HCT116 (cell line): Measurements from ENCODE around the gene AK2. TPM values are rescaled to one million over a fixed set of nuclear protein-coding genes. Genes with fewer than 3 reads are reported as not detected.
"Not testable (repeated sequence)": the region's sequence is repeated elsewhere in the genome, so short reads cannot be mapped to it uniquely, and the experiment has no call there.

ENCODE experiments used
- ATAC-seq: fragments of 200-7000 bp; cut with Tn5 transposase; 2 replicates; pipeline ENCODE4 v1.9.1; 2020; ENCODE audit warnings: mild to moderate bottlenecking, moderate library complexity
- BruUV-seq: library from RNA; stranded (reverse); fragments of 400-500 nt; replicated peaks from 2 replicates; lab custom pipeline; 2021; lab: Mats Ljungman, UMichigan
- CTCF ChIA-PET: fragments of 300-600 bp; sonication (Branson Sonifier 250); formaldehyde crosslinking; loops from one replicate; lab custom pipeline; 2021; ENCODE audit warnings: antibody characterized with exemption; lab: Charles Lee
- POLR2A ChIA-PET: fragments of 300-600, 350-600 bp; sonication (Branson Sonifier 250); formaldehyde crosslinking; loops from one replicate; lab custom pipeline; 2021; ENCODE audit warnings: antibody characterized with exemption; lab: Charles Lee
- RAD21 ChIA-PET, 2 experiments: fragments of 300-600 bp; sonication (Branson Sonifier 250); formaldehyde crosslinking; loops; one replicate each; lab custom pipeline; 2023; ENCODE audit warnings: low total read pairs in 2 of 2; ENCODE audit not compliant: uncharacterized antibody in 2 of 2, unreplicated experiment in 2 of 2, low non-redundant PET in 1 of 2; lab: Charles Lee
- DNase-seq: peaks from one replicate; pipeline ENCODE4 v3.0.0-alpha.2; 2010; ENCODE audit warnings: low read depth, low spot score
- H2AFZ ChIP-seq: fragments of 200-600 bp; shearing (Covaris generic), sonication (generic); 2 replicates; pipeline ENCODE4 v1.6.1; 2017; ENCODE audit warnings: low read depth, mixed run types, mixed read lengths, antibody characterized with exemption, low read length; ENCODE audit not compliant: poor library complexity, severe bottlenecking
- H3K27ac ChIP-seq: 2 replicates; pipeline ENCODE4 v1.5.1; 2012; ENCODE audit warnings: low read depth, low read length
- H3K27me3 ChIP-seq: fragments of 200-600 bp; sonication (generic); 2 replicates; pipeline ENCODE4 v1.6.1; 2016; ENCODE audit warnings: mixed run types, low read length, mixed read lengths; ENCODE audit not compliant: insufficient read depth
- H3K36me3 ChIP-seq, 2 experiments: fragments of 200-500 bp in 1 of 2; fragments of 200-600 bp in 1 of 2; sonication (Bioruptor generic) in 1 of 2; sonication (generic) in 1 of 2; 2 replicates each; pipeline versions ENCODE4 v1.5.1 to v1.6.1; 2014 to 2016; ENCODE audit warnings: low read length in 2 of 2, inconsistent platforms in 1 of 2, mixed read lengths in 1 of 2, mixed run types in 1 of 2; ENCODE audit not compliant: insufficient read depth in 2 of 2, control insufficient read depth in 1 of 2
- H3K4me1 ChIP-seq, 2 experiments: fragments of 200-600 bp in 1 of 2; sonication (generic) in 1 of 2; 2 replicates each; pipeline versions ENCODE4 v1.5.1 to v1.6.1; 2012 to 2017; ENCODE audit warnings: low read length in 2 of 2, inconsistent platforms in 1 of 2, mild to moderate bottlenecking in 1 of 2, mixed read lengths in 1 of 2, mixed run types in 1 of 2, moderate library complexity in 1 of 2; ENCODE audit not compliant: insufficient read depth in 2 of 2, control insufficient read depth in 1 of 2
- H3K4me2 ChIP-seq: fragments of 200-600 bp; sonication (generic); 2 replicates; pipeline ENCODE4 v1.6.1; 2017; ENCODE audit warnings: mixed run types, low read length, mixed read lengths
- H3K4me3 ChIP-seq, 2 experiments: fragments of 200-600 bp in 1 of 2; sonication (generic) in 1 of 2; replicated peaks in 1 of 2; 2 replicates each; pipeline ENCODE4 v1.5.1; 2011 to 2016; ENCODE audit warnings: low read length in 2 of 2, control low read depth in 1 of 2, low read depth in 1 of 2, mild to moderate bottlenecking in 1 of 2, mixed read lengths in 1 of 2, mixed run types in 1 of 2
- H3K79me2 ChIP-seq: fragments of 200-600 bp; sonication (generic); 2 replicates; pipeline ENCODE4 v1.6.1; 2017; ENCODE audit warnings: mild to moderate bottlenecking, mixed run types, low read length, moderate library complexity, mixed read lengths; ENCODE audit not compliant: insufficient read depth
- H3K9ac ChIP-seq: fragments of 200-600 bp; sonication (generic); 2 replicates; pipeline ENCODE4 v1.6.1; 2016; ENCODE audit warnings: low read length, mixed read lengths
- H3K9me2 ChIP-seq: fragments of 200-600 bp; sonication (generic), shearing (Covaris generic); 2 replicates; pipeline ENCODE4 v1.6.1; 2017; ENCODE audit warnings: mixed run types, mild to moderate bottlenecking, moderate library complexity; ENCODE audit not compliant: insufficient read depth
- H3K9me3 ChIP-seq, 2 experiments: fragments of 200-500 bp in 1 of 2; fragments of 200-600 bp in 1 of 2; sonication (Bioruptor generic) in 1 of 2; sonication (generic) in 1 of 2; 2 replicates each; pipeline ENCODE4 v1.6.1; 2014 to 2017; ENCODE audit warnings: low read length in 2 of 2, mixed read lengths in 2 of 2, inconsistent platforms in 1 of 2, low read depth in 1 of 2, mild to moderate bottlenecking in 1 of 2, mixed run types in 1 of 2, moderate library complexity in 1 of 2; ENCODE audit not compliant: control insufficient read depth in 1 of 2, insufficient read depth in 1 of 2
- H4K20me1 ChIP-seq: fragments of 200-600 bp; sonication (generic), shearing (Covaris generic); 2 replicates; pipeline ENCODE4 v1.6.1; 2017; ENCODE audit warnings: mixed run types, mild to moderate bottlenecking, moderate library complexity; ENCODE audit not compliant: insufficient read depth
- CEBPB ChIP-seq: IDR thresholded peaks from 2 replicates; pipeline ENCODE4 v1.6.1; 2012; ENCODE audit warnings: low read depth
- EGR1 ChIP-seq: IDR thresholded peaks from 2 replicates; pipeline ENCODE4 v1.6.1; 2012; ENCODE audit warnings: low read depth
- ELF1 ChIP-seq: IDR thresholded peaks from 2 replicates; pipeline ENCODE4 v1.6.1; 2012; ENCODE audit warnings: low read depth, borderline replicate concordance
- FOSL1 ChIP-seq: IDR thresholded peaks from 2 replicates; pipeline ENCODE4 v1.6.1; 2012; ENCODE audit warnings: low read depth
- POLR2AphosphoS5 ChIP-seq: IDR thresholded peaks from 2 replicates; pipeline ENCODE4 v1.6.1; 2011; ENCODE audit warnings: mild to moderate bottlenecking, low read depth, low read length, moderate library complexity
- RAD21 ChIP-seq: IDR thresholded peaks from 2 replicates; pipeline ENCODE4 v1.6.1; 2012; ENCODE audit warnings: low read depth, mild to moderate bottlenecking
- SIN3A ChIP-seq: IDR thresholded peaks from 2 replicates; pipeline ENCODE4 v1.6.1; 2012; ENCODE audit warnings: low read depth
- TCF7L2 ChIP-seq: IDR thresholded peaks from 2 replicates; pipeline ENCODE4 v1.7.0; 2011; ENCODE audit warnings: borderline replicate concordance, inconsistent platforms; ENCODE audit not compliant: insufficient read depth, insufficient read length; ENCODE audit errors: extremely low read depth
- ZFX ChIP-seq: fragments of 450-650 bp; IDR thresholded peaks from 2 replicates; pipeline ENCODE4 v1.6.1; 2017
- intact Hi-C: fragments of 100-400 bp; cut with micrococcal nuclease; formaldehyde crosslinking; loops from 2 replicates; pipeline ENCODE4 v1.10.0; 2022
- total RNA-seq: library from RNA; stranded (reverse); gene quantifications from one replicate; pipeline ENCODE4 v1.2.1, GENCODE V29; 2021; ENCODE audit not compliant: unreplicated experiment
- TF ChIP-seq, protein P1 (sequence below): IDR thresholded peaks from 2 replicates; pipeline ENCODE4 v1.6.1; 2012

The AK2 gene
- total RNA-seq, 1 experiment from 2014 or later, result 233 TPM

DNA sequence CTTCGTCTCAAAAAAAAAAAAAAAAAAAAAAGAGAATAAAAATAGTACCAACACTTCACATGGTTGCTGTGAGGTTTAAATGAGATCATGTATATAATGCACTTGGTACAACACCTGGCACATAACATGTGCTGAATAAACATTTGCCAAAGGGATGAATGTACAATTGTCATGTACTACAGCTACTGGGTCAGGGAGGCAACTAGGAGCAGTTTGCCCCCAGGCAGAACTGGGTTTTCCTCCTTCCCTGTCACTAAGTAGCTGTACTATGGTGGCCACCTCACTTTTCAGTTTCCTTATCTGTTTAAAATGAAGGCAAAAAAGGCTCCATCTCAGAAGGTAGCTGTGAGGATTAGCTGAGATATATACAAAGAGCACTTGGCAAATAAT lies 11.5 kb downstream of the AK2 start:
- no peak for DNase-seq
- Histone ChIP-seq H2AFZ (no peak overlapping the region), H3K4me3 (no peak overlapping the region), H3K27me3 (no peaks in the 10 kb centered on the region), H3K79me2 (peaks cover 96% of the 10 kb centered on the region), H3K4me2 (no peak overlapping the region), H3K9ac (no peak overlapping the region), H4K20me1 (peaks cover 13% of the 10 kb centered on the region; the same call in 1 of the 2 replicates), H3K27ac (no peak overlapping the region), H3K9me2 (no peaks in the 10 kb centered on the region), H3K36me3 (peaks cover 27 to 32% of the 10 kb centered on the region in 2 experiments), H3K9me3 (no peaks in the 10 kb centered on the region), H3K4me1 (0 out of 4 replicates have a peak, but pooled peaks cover 0 to 6% of the 10 kb centered on the region in 2 experiments)
- POLR2A ChIA-PET, result interaction anchor here (0.9 kb wide), 1 partner anchor 18 kb away, joined by 4 read pairs; no protein-coding TSS in a partner anchor
- CTCF ChIA-PET, result no interaction called here
- RAD21 ChIA-PET, result no interaction called here
- ATAC-seq, result no peak
- intact Hi-C loops, result no loop called here
- BruUV-seq, result no TSS peak
- TF ChIP-seq SIN3A (no peak), FOSL1 (no peak), CEBPB (no peak), EGR1 (no peak), RAD21 (no peak), TCF7L2 (no peak), ELF1 (no peak), POLR2AphosphoS5 (no peak), ZFX (no peak)
- TF ChIP-seq, protein P1, sequence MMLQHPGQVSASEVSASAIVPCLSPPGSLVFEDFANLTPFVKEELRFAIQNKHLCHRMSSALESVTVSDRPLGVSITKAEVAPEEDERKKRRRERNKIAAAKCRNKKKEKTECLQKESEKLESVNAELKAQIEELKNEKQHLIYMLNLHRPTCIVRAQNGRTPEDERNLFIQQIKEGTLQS, result no peak

DNA sequence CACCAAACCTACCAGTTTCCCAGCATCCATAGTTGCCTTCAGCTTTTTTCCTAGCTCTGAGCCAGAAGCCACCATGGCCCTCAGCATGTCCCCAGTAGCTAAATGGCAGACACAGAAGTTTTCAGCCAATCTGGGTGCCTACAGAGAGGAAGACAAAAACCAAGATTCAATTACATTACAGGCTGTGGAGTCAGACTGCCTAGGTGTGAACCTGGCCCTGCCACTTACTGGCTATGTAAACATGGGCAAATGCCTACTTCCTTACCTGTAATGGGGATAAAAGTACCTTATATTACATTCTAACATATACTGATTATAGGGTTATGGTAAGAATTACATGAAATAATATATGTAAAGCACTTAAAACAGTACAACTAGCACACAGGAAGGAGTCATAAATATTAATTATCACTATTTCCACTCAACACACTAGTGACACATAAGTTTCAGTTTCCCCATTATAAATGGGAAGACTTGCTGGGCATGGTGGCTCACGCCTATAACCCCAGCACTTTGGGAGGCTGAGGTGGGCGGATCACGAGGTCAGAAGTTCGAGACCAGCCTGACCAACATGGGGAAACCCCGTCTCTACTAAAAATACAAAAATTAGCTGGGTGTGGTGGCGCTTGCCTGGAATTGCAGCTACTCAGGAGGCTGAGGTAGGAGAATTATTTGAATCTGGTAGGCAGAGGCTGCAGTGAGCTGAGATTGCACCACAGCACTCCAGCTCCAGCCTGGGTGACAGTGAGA lies 12.1 kb downstream of the AK2 start:
- ATAC-seq, result peak; percentile 27; the same call in 1 of the 2 replicates
- BruUV-seq, H3K9ac ChIP-seq, H3K9me3 ChIP-seq, H3K27ac ChIP-seq, H2AFZ ChIP-seq, H3K4me3 ChIP-seq, H3K27me3 ChIP-seq, intact Hi-C loops, H3K4me2 ChIP-seq, CTCF ChIA-PET, H3K9me2 ChIP-seq, RAD21 ChIA-PET, DNase-seq, H3K4me1 ChIP-seq: not testable (repeated sequence)
- Histone ChIP-seq H3K79me2 (peaks cover 96% of the 10 kb centered on the region), H4K20me1 (peaks cover 13% of the 10 kb centered on the region; the same call in 1 of the 2 replicates), H3K36me3 (peaks cover 32 to 36% of the 10 kb centered on the region in 2 experiments)
- POLR2A ChIA-PET, result interaction anchor here (0.9 kb wide), 1 partner anchor 17 kb away, joined by 4 read pairs; no protein-coding TSS in a partner anchor
